Upper lobe of left lung (tissue), 4 donors: ENCODE results near the gene TPM2.

Source experiments
- CTCF ChIP-seq, 6 experiments: fragments of 450-650 bp in 4 of 6; fragments of 200-600 bp in 2 of 6; sonication (generic) in 2 of 6; IDR thresholded peaks; one replicate each; pipeline ENCODE4 v1.5.1; 2016 to 2019; ENCODE audit warnings: antibody characterized with exemption in 6 of 6
- POLR2AphosphoS5 ChIP-seq, 2 donors: sonication (generic); formaldehyde crosslinking; IDR thresholded peaks; one replicate each; pipeline ENCODE4 v1.5.1; 2017; ENCODE audit warnings: antibody characterized with exemption in 2 of 2

- no peak for TF ChIP-seq CTCF (IDR thresholded peaks at IDR 0.05)
- no peak for TF ChIP-seq POLR2AphosphoS5 (IDR thresholded peaks at IDR 0.05)
These were observed 15.6 kb upstream of the TPM2 start for GRCh38 chr9:35705372-35705771.
